ENCODE results near the gene TSTD1. TPM values are rescaled to one million over a fixed set of nuclear protein-coding genes. Genes with fewer than 3 reads are reported as not detected.
A peak's percentile ranks its signal among the peaks of the same experiment; 100 is the strongest.

Gene TSTD1, protein sequence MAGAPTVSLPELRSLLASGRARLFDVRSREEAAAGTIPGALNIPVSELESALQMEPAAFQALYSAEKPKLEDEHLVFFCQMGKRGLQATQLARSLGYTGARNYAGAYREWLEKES
- total RNA-seq (10 to 100 TPM in 7 of 9 donors, 1 to 10 TPM in 2; 6.1 to 22.7 (median 14.4) TPM), polyA plus RNA-seq (10 to 100 TPM; 14.7 to 16.2 TPM)
- long read RNA-seq, donor 1, transcript TSTD1-204 (4 exons, 593 nt) = major isoform, 9 of 9 reads
- long read RNA-seq, donor 1, partial matches to known transcripts = 0 of 9 reads
- long read RNA-seq, donor 1, other reads (novel, unspliced or antisense) = 0 of 9 reads
- long read RNA-seq, donor 2, partial matches to known transcripts = 0 of 1 reads
- long read RNA-seq, donor 2, other reads (novel, unspliced or antisense) = 0 of 1 reads
- long read RNA-seq, donor 3, partial matches to known transcripts = 0 of 5 reads
- long read RNA-seq, donor 3, other reads (novel, unspliced or antisense) = 3 of 5 reads

DNA sequence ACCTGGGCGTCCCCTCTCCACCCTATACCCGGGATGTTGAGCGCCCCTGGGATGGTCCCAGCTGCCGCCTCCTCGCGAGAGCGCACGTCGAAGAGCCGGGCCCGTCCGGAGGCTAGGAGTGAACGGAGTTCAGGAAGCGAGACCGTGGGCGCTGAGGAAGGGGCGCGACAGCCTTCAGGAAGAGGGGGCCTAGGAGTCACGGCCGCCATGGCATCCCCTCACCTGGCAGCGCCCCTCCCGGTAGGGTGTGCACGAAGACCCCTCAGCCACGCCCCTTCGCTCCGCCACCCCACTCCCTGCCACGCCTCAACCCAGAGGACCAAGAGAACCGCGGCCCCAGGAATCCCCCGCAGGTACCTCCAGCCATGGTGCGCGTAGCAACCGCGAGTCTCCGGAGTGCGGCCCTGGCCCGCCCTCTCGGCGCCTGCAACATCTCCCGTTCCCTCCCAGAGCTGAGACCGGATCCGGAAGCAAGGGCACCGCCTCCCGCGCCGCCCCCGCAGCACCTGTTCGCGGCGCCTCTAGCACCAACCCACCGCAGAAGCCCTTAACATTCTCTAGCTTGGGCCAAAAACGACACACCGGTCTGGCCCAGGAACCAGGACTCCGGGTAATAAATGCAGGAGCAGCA lies at the start of gene TSTD1:
Gene TSTD1, minus strand, starts transcription at position 442 of the 631 bp plus-strand sequence. Its CDS starts 75 bp downstream, at position 367.
- DNase-seq (peak; percentile 58 to 78 (median 62)), ATAC-seq (peak; percentile 29 to 87 (median 85))
- H3K27me3 ChIP-seq = no peaks in the 10 kb centered on the region
- intact Hi-C loops (cut with DNase I) = loop anchor here in 1 of 10 donors (2.0 kb wide), 1 partner anchor 38 kb away; no protein-coding TSS in a partner anchor
- TF ChIP-seq POLR2A (IDR thresholded peaks at IDR 0.05) = no peak
- TF ChIP-seq, protein P1, sequence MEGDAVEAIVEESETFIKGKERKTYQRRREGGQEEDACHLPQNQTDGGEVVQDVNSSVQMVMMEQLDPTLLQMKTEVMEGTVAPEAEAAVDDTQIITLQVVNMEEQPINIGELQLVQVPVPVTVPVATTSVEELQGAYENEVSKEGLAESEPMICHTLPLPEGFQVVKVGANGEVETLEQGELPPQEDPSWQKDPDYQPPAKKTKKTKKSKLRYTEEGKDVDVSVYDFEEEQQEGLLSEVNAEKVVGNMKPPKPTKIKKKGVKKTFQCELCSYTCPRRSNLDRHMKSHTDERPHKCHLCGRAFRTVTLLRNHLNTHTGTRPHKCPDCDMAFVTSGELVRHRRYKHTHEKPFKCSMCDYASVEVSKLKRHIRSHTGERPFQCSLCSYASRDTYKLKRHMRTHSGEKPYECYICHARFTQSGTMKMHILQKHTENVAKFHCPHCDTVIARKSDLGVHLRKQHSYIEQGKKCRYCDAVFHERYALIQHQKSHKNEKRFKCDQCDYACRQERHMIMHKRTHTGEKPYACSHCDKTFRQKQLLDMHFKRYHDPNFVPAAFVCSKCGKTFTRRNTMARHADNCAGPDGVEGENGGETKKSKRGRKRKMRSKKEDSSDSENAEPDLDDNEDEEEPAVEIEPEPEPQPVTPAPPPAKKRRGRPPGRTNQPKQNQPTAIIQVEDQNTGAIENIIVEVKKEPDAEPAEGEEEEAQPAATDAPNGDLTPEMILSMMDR (IDR thresholded peaks at IDR 0.05) = no peak
- 23 to 58% (median 41%) methylated on average over 33 to 54 of the region's 54 CpGs for WGBS, 4 donors
- peak within 1 kb of the TSS in 2 of 12 donors; percentile 46 to 62 for H3K27ac ChIP-seq
- H3K9me3 ChIP-seq = no peaks in the 10 kb centered on the region
- peaks cover 0 to 51% (median 42%) of the 10 kb centered on the region in 9 donors for H3K36me3 ChIP-seq
- peaks cover 0 to 26% (median 4%) of the 10 kb centered on the region in 12 donors for H3K4me1 ChIP-seq
- peak within 1 kb of the TSS; percentile 18 to 71 (median 50) for H3K4me3 ChIP-seq

DNA sequence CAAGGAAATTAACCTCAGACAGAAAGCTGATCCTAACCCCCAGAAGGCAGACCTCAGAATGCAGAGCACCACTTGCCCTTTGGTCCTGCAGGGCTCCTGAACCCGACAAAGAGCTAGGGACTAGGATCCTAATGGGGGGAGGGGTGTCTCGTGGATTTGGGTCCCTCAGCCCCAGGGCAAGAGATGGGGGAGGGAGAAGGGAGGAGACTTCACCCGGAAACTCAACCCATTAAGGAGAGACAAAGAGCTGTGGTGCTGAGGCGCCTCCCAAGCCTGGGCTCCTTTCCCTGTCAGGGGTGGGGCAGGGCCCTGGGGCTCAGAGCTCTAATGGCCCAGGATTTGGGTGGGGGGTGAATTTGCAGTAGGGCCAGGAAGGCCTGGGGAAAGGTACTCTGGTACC lies 47.7 kb upstream of the TSTD1 start:
- TF ChIP-seq, protein P1 (IDR thresholded peaks at IDR 0.05) = no peak
- TF ChIP-seq POLR2A (IDR thresholded peaks at IDR 0.05) = no peak
- Histone ChIP-seq H3K36me3 (no peaks in the 10 kb centered on the region), H3K27ac (no peak overlapping the region), H3K27me3 (no peaks in the 10 kb centered on the region), H3K4me3 (no peak overlapping the region), H3K4me1 (peaks cover 0 to 16% (median 0%) of the 10 kb centered on the region in 12 donors), H3K9me3 (no peaks in the 10 kb centered on the region)
- no peak for ATAC-seq
- intact Hi-C loops (cut with DNase I) = no loop called here
- WGBS, 4 donors = 69 to 76% (median 75%) methylated on average over 4 of the region's 4 CpGs
- DNase-seq = no peak

DNA sequence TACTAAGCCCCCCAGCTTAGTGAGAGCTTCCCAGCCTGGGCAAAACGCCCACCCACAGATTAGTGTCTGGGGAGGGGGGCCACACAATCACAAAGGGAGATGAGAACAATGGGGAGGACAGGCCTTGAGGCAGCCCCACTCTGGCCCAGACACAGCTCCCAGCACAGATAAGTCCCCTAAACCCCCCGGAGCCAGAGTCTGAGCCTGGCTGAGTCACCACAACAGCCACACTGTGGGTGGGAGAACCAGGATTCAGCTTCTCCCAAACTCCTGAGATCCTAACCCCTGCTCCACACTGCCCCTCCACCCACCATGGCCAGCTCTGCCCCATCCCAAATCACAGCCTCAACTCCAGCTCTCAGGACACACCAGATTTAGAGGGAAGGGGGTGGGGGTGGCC lies 46.4 kb upstream of the TSTD1 start:
- WGBS, 4 donors = 38 to 83% (median 69%) methylated on average over 1 to 2 of the region's 2 CpGs
- intact Hi-C loops (cut with DNase I) = no loop called here
- Histone ChIP-seq H3K4me3 (no peak overlapping the region), H3K27me3 (no peaks in the 10 kb centered on the region), H3K36me3 (no peaks in the 10 kb centered on the region), H3K4me1 (peaks cover 0 to 16% (median 0%) of the 10 kb centered on the region in 12 donors), H3K27ac (no peak overlapping the region), H3K9me3 (no peaks in the 10 kb centered on the region)
- ATAC-seq (peak in 1 of 4 donors; percentile 28), DNase-seq (no peak)
- no peak for TF ChIP-seq POLR2A (IDR thresholded peaks at IDR 0.05)
- TF ChIP-seq, protein P1 (IDR thresholded peaks at IDR 0.05) = no peak

DNA sequence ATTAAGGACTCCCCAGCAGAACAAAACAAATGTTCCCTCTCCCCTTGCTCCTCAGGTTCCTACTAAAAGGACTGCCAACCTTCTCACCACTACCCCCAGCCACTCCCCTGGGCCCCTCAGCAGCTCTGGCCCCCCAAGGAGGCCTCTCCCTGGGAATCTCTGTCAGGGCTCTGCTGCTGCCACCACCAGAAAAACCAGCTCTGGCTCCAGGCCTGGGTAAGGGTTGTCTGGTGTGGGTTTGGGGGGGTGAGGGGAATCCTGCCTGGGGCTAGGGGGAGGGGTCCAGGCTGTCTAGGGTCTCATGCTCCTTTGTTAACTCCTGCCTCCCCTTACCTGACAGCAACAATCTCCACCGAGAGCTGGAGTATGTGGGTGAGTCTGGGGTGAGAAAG lies 45.8 kb upstream of the TSTD1 start:
- Histone ChIP-seq H3K9me3 (no peaks in the 10 kb centered on the region), H3K27me3 (peaks cover 0 to 3% (median 0%) of the 10 kb centered on the region in 9 donors), H3K4me3 (no peak overlapping the region), H3K4me1 (peaks cover 0 to 16% (median 0%) of the 10 kb centered on the region in 12 donors), H3K27ac (no peak overlapping the region), H3K36me3 (no peaks in the 10 kb centered on the region)
- ATAC-seq (no peak), DNase-seq (no peak)
- intact Hi-C loops (cut with DNase I) = no loop called here
- 83 to 95% (median 88%) methylated on average over 1 of the region's 1 CpG for WGBS, 4 donors
- TF ChIP-seq POLR2A (IDR thresholded peaks at IDR 0.05) = no peak
- TF ChIP-seq, protein P1 (IDR thresholded peaks at IDR 0.05) = no peak
